GM23338 (cell line): ENCODE results near the gene PTPA. TPM values are rescaled to one million over a fixed set of nuclear protein-coding genes. Genes with fewer than 3 reads are reported as not detected.

Experiments
- ATAC-seq: fragments of 200-7000 bp; cut with Tn5 transposase; 3 replicates; pipeline ENCODE4 v1.9.1; 2020
- DNase-seq: peaks from one replicate; pipeline ENCODE4 v3.0.0-alpha.2; 2015; ENCODE audit warnings: low spot score
- H2AFZ ChIP-seq: fragments of 200-600 bp; sonication (generic); 2 replicates; pipeline ENCODE4 v1.8.0; 2016; ENCODE audit warnings: antibody characterized with exemption, mild to moderate bottlenecking, moderate library complexity
- H3F3A ChIP-seq: fragments of 200-600 bp; sonication (generic); replicated peaks from 2 replicates; pipeline ENCODE4 v1.8.0; 2017; ENCODE audit warnings: antibody characterized with exemption, mixed run types, low read depth
- H3K27ac ChIP-seq: fragments of 200-600 bp; sonication (generic); 2 replicates; pipeline ENCODE4 v1.6.1; 2016; ENCODE audit warnings: low read depth
- H3K27me3 ChIP-seq: fragments of 200-600 bp; sonication (generic); 2 replicates; pipeline ENCODE4 v1.8.0; 2016; ENCODE audit warnings: mild to moderate bottlenecking, mixed run types, moderate library complexity; ENCODE audit not compliant: insufficient read depth
- H3K36me3 ChIP-seq: fragments of 200-600 bp; sonication (generic); 2 replicates; pipeline ENCODE4 v1.8.0; 2016; ENCODE audit warnings: mild to moderate bottlenecking; ENCODE audit not compliant: insufficient read depth
- H3K4me1 ChIP-seq: fragments of 200-600 bp; sonication (generic); 2 replicates; pipeline ENCODE4 v1.8.0; 2016; ENCODE audit warnings: mild to moderate bottlenecking, moderate library complexity; ENCODE audit not compliant: insufficient read depth
- H3K4me2 ChIP-seq: fragments of 200-600 bp; sonication (generic); 2 replicates; pipeline ENCODE4 v1.7.1; 2017; ENCODE audit warnings: mixed run types
- H3K4me3 ChIP-seq: fragments of 200-600 bp; sonication (generic); 2 replicates; pipeline ENCODE4 v1.6.1; 2016; ENCODE audit warnings: mixed run types
- H3K79me2 ChIP-seq: fragments of 200-600 bp; sonication (generic); replicated peaks from 2 replicates; pipeline ENCODE4 v1.8.0; 2017; ENCODE audit warnings: mild to moderate bottlenecking; ENCODE audit not compliant: insufficient read depth
- H3K9me2 ChIP-seq: fragments of 200-600 bp; sonication (generic); 2 replicates; pipeline ENCODE4 v1.8.0; 2017; ENCODE audit not compliant: insufficient read depth
- H4K20me1 ChIP-seq: fragments of 200-600 bp; sonication (generic); replicated peaks from 2 replicates; pipeline ENCODE4 v1.8.0; 2017; ENCODE audit warnings: mild to moderate bottlenecking; ENCODE audit not compliant: insufficient read depth
- H3K27ac Mint-ChIP-seq: 2 replicates; pipeline ENCODE4 v1.8.0; 2020; ENCODE audit warnings: inconsistent platforms, mild to moderate bottlenecking, moderate library complexity, mixed read lengths
- H3K27me3 Mint-ChIP-seq: 3 replicates; pipeline ENCODE4 v1.8.0; 2022; ENCODE audit warnings: low read depth, mild to moderate bottlenecking, moderate library complexity, mixed read lengths, inconsistent platforms; ENCODE audit not compliant: insufficient read depth, poor library complexity
- H3K36me3 Mint-ChIP-seq: 3 replicates; pipeline ENCODE4 v1.8.0; 2021; ENCODE audit warnings: low read depth, mild to moderate bottlenecking, inconsistent platforms, moderate library complexity, mixed read lengths
- H3K4me1 Mint-ChIP-seq: 3 replicates; pipeline ENCODE4 v1.8.0; 2020; ENCODE audit warnings: mild to moderate bottlenecking, inconsistent platforms, mixed read lengths
- H3K4me3 Mint-ChIP-seq: 3 replicates; pipeline ENCODE4 v1.8.0; 2021; ENCODE audit warnings: moderate library complexity, mild to moderate bottlenecking, inconsistent platforms, mixed read lengths
- H3K9me3 Mint-ChIP-seq: 3 replicates; pipeline ENCODE4 v1.8.0; 2020; ENCODE audit warnings: moderate library complexity, mild to moderate bottlenecking, inconsistent platforms, mixed read lengths
- CREB1 ChIP-seq: fragments of 250-450 bp; sonication (Bioruptor Pico); IDR thresholded peaks from 2 replicates; pipeline ENCODE4 v1.5.0; 2020; ENCODE audit warnings: low read depth, mild to moderate bottlenecking, moderate library complexity
- CTCF ChIP-seq, 2 experiments: fragments of 200-600 bp in 1 of 2; sonication (generic) in 1 of 2; conservative IDR thresholded peaks; 2 replicates each; pipeline versions ENCODE4 v1.5.1 to v1.6.1; 2016 to 2017; ENCODE audit warnings: antibody characterized with exemption in 2 of 2, low read depth in 2 of 2, mild to moderate bottlenecking in 2 of 2, moderate library complexity in 1 of 2
- ETS1 ChIP-seq: IDR thresholded peaks from 2 replicates; pipeline ENCODE4 v1.6.1; 2016; ENCODE audit warnings: antibody characterized with exemption
- EZH2 ChIP-seq: fragments of 200-600 bp; sonication (generic); IDR thresholded peaks from one replicate; pipeline ENCODE4 v1.8.0; 2017; ENCODE audit warnings: antibody characterized with exemption, mild to moderate bottlenecking, low read depth; ENCODE audit not compliant: unreplicated experiment
- EZH2phosphoT487 ChIP-seq: fragments of 200-600 bp; sonication (generic); IDR thresholded peaks from one replicate; pipeline ENCODE4 v1.8.1; 2018; ENCODE audit warnings: antibody characterized with exemption; ENCODE audit not compliant: unreplicated experiment
- NANOG ChIP-seq: IDR thresholded peaks from 2 replicates; pipeline ENCODE4 v1.6.1; 2016; ENCODE audit warnings: antibody characterized with exemption, borderline replicate concordance
- REST ChIP-seq: IDR thresholded peaks from one replicate; pipeline ENCODE4 v1.6.1; 2018; ENCODE audit warnings: antibody characterized with exemption; ENCODE audit not compliant: unreplicated experiment
- STAT1 ChIP-seq: IDR thresholded peaks from one replicate; pipeline ENCODE4 v1.6.1; 2016; ENCODE audit warnings: antibody characterized with exemption; ENCODE audit not compliant: unreplicated experiment
- ZNF114 ChIP-seq: fragments of 250-450 bp; sonication (Bioruptor Pico); IDR thresholded peaks from 2 replicates; pipeline ENCODE4 v1.5.0; 2020; ENCODE audit warnings: mild to moderate bottlenecking, moderate library complexity
- ZNF331 ChIP-seq: fragments of 250-450 bp; sonication (Bioruptor Pico); IDR thresholded peaks from 2 replicates; pipeline ENCODE4 v1.5.0; 2020; ENCODE audit warnings: low read depth, mild to moderate bottlenecking, moderate library complexity
- polyA plus RNA-seq: library from polyadenylated mRNA; unstranded; fragments of >200 nt; fragmentation: Nextera tagmentation; extraction: Ambion mirVana; gene quantifications from 2 replicates; pipeline ENCODE4 v1.2.1, GENCODE V29; 2016
- total RNA-seq: library from RNA; depleted of rRNA; stranded (reverse); fragments of >200 nt; shearing (Covaris generic); gene quantifications from 2 replicates; pipeline ENCODE4 v1.2.3, GENCODE V29; 2014

The PTPA gene
- total and polyA plus RNA-seq, 2 experiments from 2014 or later: 53.9 to 122 TPM

GRCh38 chr9:129074106-129074505, 37.1 kb upstream of the PTPA start:
- DNase-seq (no peak), ATAC-seq (no peak)
- TF ChIP-seq CTCF (conservative IDR thresholded peaks at IDR 0.05; ENCODE audit: low read depth in 2 of 2) (no peak), EZH2 (no peak), EZH2phosphoT487 (no peak), STAT1 (no peak), ZNF331 (no peak), NANOG (no peak), ETS1 (no peak), ZNF114 (CRISPR knock-in tag) (no peak), CREB1 (CRISPR knock-in tag) (no peak)
- Histone ChIP-seq H3K4me1 (peaks cover 26% of the 10 kb centered on the region), H3K27me3 (no peaks in the 10 kb centered on the region), H3K4me3 (no peak overlapping the region), H3K4me2 (no peak overlapping the region), H3F3A (0 out of 2 replicates have a peak, but pooled peaks cover 6% of the 10 kb centered on the region), H3K27ac (0 out of 2 replicates have a peak overlapping the region, but pooled peaks have one; percentile 36), H2AFZ (no peak overlapping the region), H3K79me2 (peaks cover 3% of the 10 kb centered on the region; the same call in 1 of the 2 replicates), H3K9me2 (no peaks in the 10 kb centered on the region), H3K36me3 (no peaks in the 10 kb centered on the region), H4K20me1 (no peaks in the 10 kb centered on the region)
- no peak overlapping the region for H3K4me3 Mint-ChIP-seq
- no peaks in the 10 kb centered on the region; the same call in 2 of the 3 replicates for H3K9me3 Mint-ChIP-seq
- peaks cover 7% of the 10 kb centered on the region for H3K27me3 Mint-ChIP-seq
- peaks cover 26% of the 10 kb centered on the region for H3K4me1 Mint-ChIP-seq
- no peaks in the 10 kb centered on the region; the same call in 2 of the 3 replicates for H3K36me3 Mint-ChIP-seq
- H3K27ac Mint-ChIP-seq: no peak overlapping the region

GRCh38 chr9:129075996-129076639, 35.1 kb upstream of the PTPA start:
- Histone ChIP-seq H3K36me3 (no peaks in the 10 kb centered on the region), H2AFZ (no peak overlapping the region), H4K20me1 (no peaks in the 10 kb centered on the region), H3K4me2 (no peak overlapping the region), H3K4me3 (no peak overlapping the region), H3K79me2 (peaks cover 11% of the 10 kb centered on the region), H3K27ac (no peak overlapping the region), H3F3A (0 out of 2 replicates have a peak, but pooled peaks cover 6% of the 10 kb centered on the region), H3K27me3 (no peaks in the 10 kb centered on the region), H3K9me2 (no peaks in the 10 kb centered on the region), H3K4me1 (peaks cover 18% of the 10 kb centered on the region)
- TF ChIP-seq NANOG (no peak), ZNF114 (CRISPR knock-in tag) (no peak), EZH2 (no peak), EZH2phosphoT487 (no peak), CTCF (conservative IDR thresholded peaks at IDR 0.05; ENCODE audit: low read depth in 2 of 2) (no peak), CREB1 (CRISPR knock-in tag) (no peak), STAT1 (no peak), REST (no peak)
- Mint-ChIP-seq H3K36me3 (no peaks in the 10 kb centered on the region; the same call in 2 of the 3 replicates), H3K27ac (no peak overlapping the region), H3K4me3 (no peak overlapping the region), H3K4me1 (peaks cover 22% of the 10 kb centered on the region), H3K27me3 (peaks cover 12% of the 10 kb centered on the region), H3K9me3 (no peaks in the 10 kb centered on the region)
- DNase-seq (no peak), ATAC-seq (no peak)
